GM23338 (cell line): ENCODE measurements around the gene SYT9. TPM values are rescaled to one million over a fixed set of nuclear protein-coding genes. Genes with fewer than 3 reads are reported as not detected.

Source experiments
- ATAC-seq: fragments of 200-7000 bp; cut with Tn5 transposase; 3 replicates; pipeline ENCODE4 v1.9.1; 2020
- DNase-seq: peaks from one replicate; pipeline ENCODE4 v3.0.0-alpha.2; 2015; ENCODE audit warnings: low spot score
- H2AFZ ChIP-seq: fragments of 200-600 bp; sonication (generic); 2 replicates; pipeline ENCODE4 v1.8.0; 2016; ENCODE audit warnings: antibody characterized with exemption, mild to moderate bottlenecking, moderate library complexity
- H3F3A ChIP-seq: fragments of 200-600 bp; sonication (generic); replicated peaks from 2 replicates; pipeline ENCODE4 v1.8.0; 2017; ENCODE audit warnings: antibody characterized with exemption, mixed run types, low read depth
- H3K27ac ChIP-seq: fragments of 200-600 bp; sonication (generic); 2 replicates; pipeline ENCODE4 v1.6.1; 2016; ENCODE audit warnings: low read depth
- H3K27me3 ChIP-seq: fragments of 200-600 bp; sonication (generic); 2 replicates; pipeline ENCODE4 v1.8.0; 2016; ENCODE audit warnings: mild to moderate bottlenecking, mixed run types, moderate library complexity; ENCODE audit not compliant: insufficient read depth
- H3K36me3 ChIP-seq: fragments of 200-600 bp; sonication (generic); 2 replicates; pipeline ENCODE4 v1.8.0; 2016; ENCODE audit warnings: mild to moderate bottlenecking; ENCODE audit not compliant: insufficient read depth
- H3K4me1 ChIP-seq: fragments of 200-600 bp; sonication (generic); 2 replicates; pipeline ENCODE4 v1.8.0; 2016; ENCODE audit warnings: mild to moderate bottlenecking, moderate library complexity; ENCODE audit not compliant: insufficient read depth
- H3K4me2 ChIP-seq: fragments of 200-600 bp; sonication (generic); 2 replicates; pipeline ENCODE4 v1.7.1; 2017; ENCODE audit warnings: mixed run types
- H3K4me3 ChIP-seq: fragments of 200-600 bp; sonication (generic); 2 replicates; pipeline ENCODE4 v1.6.1; 2016; ENCODE audit warnings: mixed run types
- H3K79me2 ChIP-seq: fragments of 200-600 bp; sonication (generic); replicated peaks from 2 replicates; pipeline ENCODE4 v1.8.0; 2017; ENCODE audit warnings: mild to moderate bottlenecking; ENCODE audit not compliant: insufficient read depth
- H3K9me2 ChIP-seq: fragments of 200-600 bp; sonication (generic); 2 replicates; pipeline ENCODE4 v1.8.0; 2017; ENCODE audit not compliant: insufficient read depth
- H4K20me1 ChIP-seq: fragments of 200-600 bp; sonication (generic); replicated peaks from 2 replicates; pipeline ENCODE4 v1.8.0; 2017; ENCODE audit warnings: mild to moderate bottlenecking; ENCODE audit not compliant: insufficient read depth
- H3K27ac Mint-ChIP-seq: 2 replicates; pipeline ENCODE4 v1.8.0; 2020; ENCODE audit warnings: inconsistent platforms, mild to moderate bottlenecking, moderate library complexity, mixed read lengths
- H3K27me3 Mint-ChIP-seq: 3 replicates; pipeline ENCODE4 v1.8.0; 2022; ENCODE audit warnings: low read depth, mild to moderate bottlenecking, moderate library complexity, mixed read lengths, inconsistent platforms; ENCODE audit not compliant: insufficient read depth, poor library complexity
- H3K36me3 Mint-ChIP-seq: 3 replicates; pipeline ENCODE4 v1.8.0; 2021; ENCODE audit warnings: low read depth, mild to moderate bottlenecking, inconsistent platforms, moderate library complexity, mixed read lengths
- H3K4me1 Mint-ChIP-seq: 3 replicates; pipeline ENCODE4 v1.8.0; 2020; ENCODE audit warnings: mild to moderate bottlenecking, inconsistent platforms, mixed read lengths
- H3K4me3 Mint-ChIP-seq: 3 replicates; pipeline ENCODE4 v1.8.0; 2021; ENCODE audit warnings: moderate library complexity, mild to moderate bottlenecking, inconsistent platforms, mixed read lengths
- H3K9me3 Mint-ChIP-seq: 3 replicates; pipeline ENCODE4 v1.8.0; 2020; ENCODE audit warnings: moderate library complexity, mild to moderate bottlenecking, inconsistent platforms, mixed read lengths
- EZH2 ChIP-seq: fragments of 200-600 bp; sonication (generic); IDR thresholded peaks from one replicate; pipeline ENCODE4 v1.8.0; 2017; ENCODE audit warnings: antibody characterized with exemption, mild to moderate bottlenecking, low read depth; ENCODE audit not compliant: unreplicated experiment
- polyA plus RNA-seq: library from polyadenylated mRNA; unstranded; fragments of >200 nt; fragmentation: Nextera tagmentation; extraction: Ambion mirVana; gene quantifications from 2 replicates; pipeline ENCODE4 v1.2.1, GENCODE V29; 2016
- total RNA-seq: library from RNA; depleted of rRNA; stranded (reverse); fragments of >200 nt; shearing (Covaris generic); gene quantifications from 2 replicates; pipeline ENCODE4 v1.2.3, GENCODE V29; 2014
- TF ChIP-seq, protein P1 (sequence below), 2 experiments: fragments of 200-600 bp in 1 of 2; sonication (generic) in 1 of 2; conservative IDR thresholded peaks; 2 replicates each; pipeline versions ENCODE4 v1.5.1 to v1.6.1; 2016 to 2017; ENCODE audit warnings: antibody characterized with exemption in 2 of 2, low read depth in 2 of 2, mild to moderate bottlenecking in 2 of 2, moderate library complexity in 1 of 2
- TF ChIP-seq, protein P2 (sequence below): fragments of 250-450 bp; sonication (Bioruptor Pico); IDR thresholded peaks from 2 replicates; pipeline ENCODE4 v1.5.0; 2020; ENCODE audit warnings: mild to moderate bottlenecking, moderate library complexity
- TF ChIP-seq, protein P3 (sequence below): IDR thresholded peaks from 2 replicates; pipeline ENCODE4 v1.6.1; 2016; ENCODE audit warnings: antibody characterized with exemption

The SYT9 gene
- total and polyA plus RNA-seq, 2 experiments from 2014 or later = 0.91 to 2.4 TPM

DNA sequence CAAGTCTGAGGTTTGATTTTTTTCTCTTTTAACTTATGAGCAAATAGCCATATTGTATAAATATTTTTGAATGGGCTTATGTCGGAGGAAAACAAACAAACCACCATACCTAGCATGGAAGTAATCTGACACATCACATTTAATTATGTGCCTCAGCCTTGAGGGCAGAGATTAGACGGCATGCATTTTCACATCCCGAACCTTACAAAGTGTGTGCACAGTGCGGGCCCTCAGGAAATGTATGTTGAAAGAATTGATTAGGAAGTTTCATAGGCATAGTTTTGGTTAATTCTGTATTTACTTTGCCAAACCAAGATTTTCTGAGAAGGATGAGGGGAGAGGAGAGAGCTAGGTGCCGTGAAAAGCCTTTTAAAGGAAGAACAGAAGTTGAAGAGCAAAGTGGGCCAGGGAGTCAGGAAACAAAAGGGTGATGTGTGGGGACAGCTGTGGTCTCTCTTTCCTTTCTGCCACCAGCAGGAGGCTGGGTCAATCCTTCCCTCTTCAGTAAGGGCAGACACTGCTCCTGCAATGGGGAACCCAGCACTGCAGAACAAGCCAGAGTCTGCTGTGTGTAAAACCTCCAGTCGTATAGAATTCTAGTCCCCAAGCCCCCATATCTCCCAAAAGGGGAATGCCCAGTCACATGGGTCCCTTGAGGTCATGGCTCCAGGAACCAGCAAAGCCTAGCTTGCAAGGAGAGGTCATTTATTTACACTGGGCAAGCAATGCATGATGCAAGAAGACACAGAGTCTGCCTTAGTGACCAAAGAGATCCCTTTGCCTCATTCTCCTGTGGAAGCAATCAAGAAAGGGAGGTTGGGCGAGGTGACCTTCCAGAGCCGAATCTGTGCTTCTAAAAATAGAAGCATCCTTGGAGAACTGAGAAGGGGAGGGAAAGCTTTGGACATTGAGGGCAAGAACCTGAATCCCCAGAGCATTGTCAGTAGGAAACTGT, 162.5 kb downstream of the SYT9 start:
- peak; percentile 64 for ATAC-seq
- Histone ChIP-seq H2AFZ (peak overlapping the region; percentile 57; the same call in 1 of the 2 replicates), H3K9me2 (0 out of 2 replicates have a peak, but pooled peaks cover 4% of the 10 kb centered on the region), H3K4me3 (no peak overlapping the region), H3K36me3 (no peaks in the 10 kb centered on the region), H3K27me3 (no peaks in the 10 kb centered on the region), H3K4me2 (no peak overlapping the region), H3K4me1 (peaks cover 17% of the 10 kb centered on the region), H3K79me2 (no peaks in the 10 kb centered on the region), H3K27ac (no peak overlapping the region), H4K20me1 (no peaks in the 10 kb centered on the region), H3F3A (no peaks in the 10 kb centered on the region)
- peaks cover 6% of the 10 kb centered on the region for H3K27me3 Mint-ChIP-seq
- no peak for TF ChIP-seq EZH2
- TF ChIP-seq, protein P1, sequence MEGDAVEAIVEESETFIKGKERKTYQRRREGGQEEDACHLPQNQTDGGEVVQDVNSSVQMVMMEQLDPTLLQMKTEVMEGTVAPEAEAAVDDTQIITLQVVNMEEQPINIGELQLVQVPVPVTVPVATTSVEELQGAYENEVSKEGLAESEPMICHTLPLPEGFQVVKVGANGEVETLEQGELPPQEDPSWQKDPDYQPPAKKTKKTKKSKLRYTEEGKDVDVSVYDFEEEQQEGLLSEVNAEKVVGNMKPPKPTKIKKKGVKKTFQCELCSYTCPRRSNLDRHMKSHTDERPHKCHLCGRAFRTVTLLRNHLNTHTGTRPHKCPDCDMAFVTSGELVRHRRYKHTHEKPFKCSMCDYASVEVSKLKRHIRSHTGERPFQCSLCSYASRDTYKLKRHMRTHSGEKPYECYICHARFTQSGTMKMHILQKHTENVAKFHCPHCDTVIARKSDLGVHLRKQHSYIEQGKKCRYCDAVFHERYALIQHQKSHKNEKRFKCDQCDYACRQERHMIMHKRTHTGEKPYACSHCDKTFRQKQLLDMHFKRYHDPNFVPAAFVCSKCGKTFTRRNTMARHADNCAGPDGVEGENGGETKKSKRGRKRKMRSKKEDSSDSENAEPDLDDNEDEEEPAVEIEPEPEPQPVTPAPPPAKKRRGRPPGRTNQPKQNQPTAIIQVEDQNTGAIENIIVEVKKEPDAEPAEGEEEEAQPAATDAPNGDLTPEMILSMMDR (conservative IDR thresholded peaks at IDR 0.05; ENCODE audit: low read depth in 2 of 2) = 0 out of 4 replicates have a peak, but pooled peaks of 1 of the 2 experiments have one; percentile 29
- TF ChIP-seq, protein P2, sequence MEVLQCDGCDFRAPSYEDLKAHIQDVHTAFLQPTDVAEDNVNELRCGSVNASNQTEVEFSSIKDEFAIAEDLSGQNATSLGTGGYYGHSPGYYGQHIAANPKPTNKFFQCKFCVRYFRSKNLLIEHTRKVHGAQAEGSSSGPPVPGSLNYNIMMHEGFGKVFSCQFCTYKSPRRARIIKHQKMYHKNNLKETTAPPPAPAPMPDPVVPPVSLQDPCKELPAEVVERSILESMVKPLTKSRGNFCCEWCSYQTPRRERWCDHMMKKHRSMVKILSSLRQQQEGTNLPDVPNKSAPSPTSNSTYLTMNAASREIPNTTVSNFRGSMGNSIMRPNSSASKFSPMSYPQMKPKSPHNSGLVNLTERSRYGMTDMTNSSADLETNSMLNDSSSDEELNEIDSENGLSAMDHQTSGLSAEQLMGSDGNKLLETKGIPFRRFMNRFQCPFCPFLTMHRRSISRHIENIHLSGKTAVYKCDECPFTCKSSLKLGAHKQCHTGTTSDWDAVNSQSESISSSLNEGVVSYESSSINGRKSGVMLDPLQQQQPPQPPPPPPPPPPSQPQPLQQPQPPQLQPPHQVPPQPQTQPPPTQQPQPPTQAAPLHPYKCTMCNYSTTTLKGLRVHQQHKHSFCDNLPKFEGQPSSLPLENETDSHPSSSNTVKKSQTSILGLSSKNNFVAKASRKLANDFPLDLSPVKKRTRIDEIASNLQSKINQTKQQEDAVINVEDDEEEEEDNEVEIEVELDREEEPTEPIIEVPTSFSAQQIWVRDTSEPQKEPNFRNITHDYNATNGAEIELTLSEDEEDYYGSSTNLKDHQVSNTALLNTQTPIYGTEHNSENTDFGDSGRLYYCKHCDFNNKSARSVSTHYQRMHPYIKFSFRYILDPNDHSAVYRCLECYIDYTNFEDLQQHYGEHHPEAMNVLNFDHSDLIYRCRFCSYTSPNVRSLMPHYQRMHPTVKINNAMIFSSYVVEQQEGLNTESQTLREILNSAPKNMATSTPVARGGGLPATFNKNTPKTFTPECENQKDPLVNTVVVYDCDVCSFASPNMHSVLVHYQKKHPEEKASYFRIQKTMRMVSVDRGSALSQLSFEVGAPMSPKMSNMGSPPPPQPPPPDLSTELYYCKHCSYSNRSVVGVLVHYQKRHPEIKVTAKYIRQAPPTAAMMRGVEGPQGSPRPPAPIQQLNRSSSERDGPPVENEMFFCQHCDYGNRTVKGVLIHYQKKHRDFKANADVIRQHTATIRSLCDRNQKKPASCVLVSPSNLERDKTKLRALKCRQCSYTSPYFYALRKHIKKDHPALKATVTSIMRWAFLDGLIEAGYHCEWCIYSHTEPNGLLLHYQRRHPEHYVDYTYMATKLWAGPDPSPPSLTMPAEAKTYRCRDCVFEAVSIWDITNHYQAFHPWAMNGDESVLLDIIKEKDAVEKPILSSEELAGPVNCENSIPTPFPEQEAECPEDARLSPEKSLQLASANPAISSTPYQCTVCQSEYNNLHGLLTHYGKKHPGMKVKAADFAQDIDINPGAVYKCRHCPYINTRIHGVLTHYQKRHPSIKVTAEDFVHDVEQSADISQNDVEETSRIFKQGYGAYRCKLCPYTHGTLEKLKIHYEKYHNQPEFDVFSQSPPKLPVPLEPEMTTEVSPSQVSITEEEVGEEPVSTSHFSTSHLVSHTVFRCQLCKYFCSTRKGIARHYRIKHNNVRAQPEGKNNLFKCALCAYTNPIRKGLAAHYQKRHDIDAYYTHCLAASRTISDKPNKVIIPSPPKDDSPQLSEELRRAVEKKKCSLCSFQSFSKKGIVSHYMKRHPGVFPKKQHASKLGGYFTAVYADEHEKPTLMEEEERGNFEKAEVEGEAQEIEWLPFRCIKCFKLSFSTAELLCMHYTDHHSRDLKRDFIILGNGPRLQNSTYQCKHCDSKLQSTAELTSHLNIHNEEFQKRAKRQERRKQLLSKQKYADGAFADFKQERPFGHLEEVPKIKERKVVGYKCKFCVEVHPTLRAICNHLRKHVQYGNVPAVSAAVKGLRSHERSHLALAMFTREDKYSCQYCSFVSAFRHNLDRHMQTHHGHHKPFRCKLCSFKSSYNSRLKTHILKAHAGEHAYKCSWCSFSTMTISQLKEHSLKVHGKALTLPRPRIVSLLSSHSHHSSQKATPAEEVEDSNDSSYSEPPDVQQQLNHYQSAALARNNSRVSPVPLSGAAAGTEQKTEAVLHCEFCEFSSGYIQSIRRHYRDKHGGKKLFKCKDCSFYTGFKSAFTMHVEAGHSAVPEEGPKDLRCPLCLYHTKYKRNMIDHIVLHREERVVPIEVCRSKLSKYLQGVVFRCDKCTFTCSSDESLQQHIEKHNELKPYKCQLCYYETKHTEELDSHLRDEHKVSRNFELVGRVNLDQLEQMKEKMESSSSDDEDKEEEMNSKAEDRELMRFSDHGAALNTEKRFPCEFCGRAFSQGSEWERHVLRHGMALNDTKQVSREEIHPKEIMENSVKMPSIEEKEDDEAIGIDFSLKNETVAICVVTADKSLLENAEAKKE = no peak
- TF ChIP-seq, protein P3, sequence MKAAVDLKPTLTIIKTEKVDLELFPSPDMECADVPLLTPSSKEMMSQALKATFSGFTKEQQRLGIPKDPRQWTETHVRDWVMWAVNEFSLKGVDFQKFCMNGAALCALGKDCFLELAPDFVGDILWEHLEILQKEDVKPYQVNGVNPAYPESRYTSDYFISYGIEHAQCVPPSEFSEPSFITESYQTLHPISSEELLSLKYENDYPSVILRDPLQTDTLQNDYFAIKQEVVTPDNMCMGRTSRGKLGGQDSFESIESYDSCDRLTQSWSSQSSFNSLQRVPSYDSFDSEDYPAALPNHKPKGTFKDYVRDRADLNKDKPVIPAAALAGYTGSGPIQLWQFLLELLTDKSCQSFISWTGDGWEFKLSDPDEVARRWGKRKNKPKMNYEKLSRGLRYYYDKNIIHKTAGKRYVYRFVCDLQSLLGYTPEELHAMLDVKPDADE = no peak
- no peaks in the 10 kb centered on the region for H3K36me3 Mint-ChIP-seq
- DNase-seq = peak; percentile 40
- H3K4me1 Mint-ChIP-seq = peaks cover 33% of the 10 kb centered on the region
- H3K27ac Mint-ChIP-seq = no peak overlapping the region
- H3K9me3 Mint-ChIP-seq = no peaks in the 10 kb centered on the region
- H3K4me3 Mint-ChIP-seq = no peak overlapping the region
